Heart left ventricle (tissue), 13 donors: ENCODE results near the gene B3GAT1.

ENCODE experiments used
- POLR2A ChIP-seq, 2 donors: fragments of 450-650 bp; IDR thresholded peaks; one replicate each; pipeline ENCODE4 v1.6.1; 2017; ENCODE audit warnings: antibody characterized with exemption in 2 of 2, mild to moderate bottlenecking in 2 of 2, moderate library complexity in 2 of 2
- TF ChIP-seq, protein P1 (sequence below), 12 donors: fragments of 200-600 bp; sonication (generic) in 4 of 12; IDR thresholded peaks; one replicate each; pipeline versions ENCODE4 v1.5.0 to v1.8.0; 2018 to 2022; ENCODE audit warnings: antibody characterized with exemption in 12 of 12, mild to moderate bottlenecking in 5 of 12
- donor health status: ischemic (EF 13 %, LVEDD 7.1; RV severe dilation, severe dysfunction).
- donor health status: DM: no; HTN: yes; CAD: no.
- donor health status: DM: no; HTN: no; CAD: no.
- donor health status: ischemic (EF 25% LVEDD 6.9; RV normal size, moderate dysfunction).
- donor health status: ischemic (EF 25% LVEDD 5.7; RV mildly dilated, moderate dysfunction).
- donor health status: ischemic (EF 35%, LVEDD 5.7; RV mildly dilated, moderate dysfunction).
- donor health status: nonischemic (EF 11% LVEDD 7.7; RV severe dilation, severe dysfunction).
- donor health status: DM: yes; HTN: yes; CAD: no.
- donor health status: PGD.
- donor health status: ischemic (EF 29% LVEDD 5.4; RV normal size, mild dysfunction).
- donor health status: nonischemic (EF 23%, LVEDD 6.1; RV moderate dilation, normal function).

DNA sequence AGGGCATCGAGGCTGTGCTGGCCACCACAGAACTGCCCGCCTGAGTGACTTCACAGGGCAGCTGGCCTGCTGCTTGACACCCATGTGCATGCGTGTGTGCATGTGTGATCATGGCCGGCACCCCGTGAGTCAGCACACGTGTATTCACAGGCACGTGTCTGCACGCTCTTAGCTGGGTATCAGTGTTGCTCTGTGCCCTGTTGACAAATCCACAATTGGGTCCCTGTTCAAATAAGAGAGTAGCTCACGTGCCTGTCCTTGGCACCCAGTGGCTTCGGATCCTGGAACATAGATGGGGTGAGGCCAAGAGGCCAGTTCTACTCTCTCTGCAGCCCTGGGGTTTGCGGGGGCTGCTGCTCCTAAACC, 14.0 kb downstream of the B3GAT1 start:
- TF ChIP-seq, protein P1, sequence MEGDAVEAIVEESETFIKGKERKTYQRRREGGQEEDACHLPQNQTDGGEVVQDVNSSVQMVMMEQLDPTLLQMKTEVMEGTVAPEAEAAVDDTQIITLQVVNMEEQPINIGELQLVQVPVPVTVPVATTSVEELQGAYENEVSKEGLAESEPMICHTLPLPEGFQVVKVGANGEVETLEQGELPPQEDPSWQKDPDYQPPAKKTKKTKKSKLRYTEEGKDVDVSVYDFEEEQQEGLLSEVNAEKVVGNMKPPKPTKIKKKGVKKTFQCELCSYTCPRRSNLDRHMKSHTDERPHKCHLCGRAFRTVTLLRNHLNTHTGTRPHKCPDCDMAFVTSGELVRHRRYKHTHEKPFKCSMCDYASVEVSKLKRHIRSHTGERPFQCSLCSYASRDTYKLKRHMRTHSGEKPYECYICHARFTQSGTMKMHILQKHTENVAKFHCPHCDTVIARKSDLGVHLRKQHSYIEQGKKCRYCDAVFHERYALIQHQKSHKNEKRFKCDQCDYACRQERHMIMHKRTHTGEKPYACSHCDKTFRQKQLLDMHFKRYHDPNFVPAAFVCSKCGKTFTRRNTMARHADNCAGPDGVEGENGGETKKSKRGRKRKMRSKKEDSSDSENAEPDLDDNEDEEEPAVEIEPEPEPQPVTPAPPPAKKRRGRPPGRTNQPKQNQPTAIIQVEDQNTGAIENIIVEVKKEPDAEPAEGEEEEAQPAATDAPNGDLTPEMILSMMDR (IDR thresholded peaks at IDR 0.05): no peak
- TF ChIP-seq POLR2A (IDR thresholded peaks at IDR 0.05): no peak
